HG02885 (cell line): ENCODE data around the gene ORC3.
"Not testable (repeated sequence)": the region's sequence is repeated elsewhere in the genome, so short reads cannot be mapped to it uniquely, and the experiment has no call there.

Experiments
- ATAC-seq: cut with Tn5 transposase; IDR thresholded peaks from one replicate; pipeline ENCODE4 v1.9.1; 2021; ENCODE audit warnings: mild to moderate bottlenecking; ENCODE audit not compliant: unreplicated experiment, poor library complexity

Gene ORC3

DNA sequence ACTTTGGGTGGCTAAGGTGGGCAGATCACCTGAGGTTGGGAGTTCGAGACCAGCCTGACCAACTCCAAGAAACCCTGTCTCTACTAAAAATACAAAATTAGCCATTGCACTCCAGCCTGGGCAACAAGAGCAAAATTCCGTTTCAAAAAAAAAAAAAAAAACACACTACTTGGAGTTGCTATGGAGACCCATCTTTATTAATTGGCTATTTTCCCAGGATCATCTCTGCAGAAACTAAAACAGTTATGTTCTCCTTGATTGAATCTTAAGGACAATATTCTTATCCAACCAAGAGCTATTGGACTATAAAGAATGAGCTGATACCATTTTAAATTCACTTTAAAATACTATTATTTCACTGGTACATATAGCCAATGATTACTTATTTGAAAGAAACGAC, 97.4 kb downstream of the ORC3 start:
- ATAC-seq: no peak

DNA sequence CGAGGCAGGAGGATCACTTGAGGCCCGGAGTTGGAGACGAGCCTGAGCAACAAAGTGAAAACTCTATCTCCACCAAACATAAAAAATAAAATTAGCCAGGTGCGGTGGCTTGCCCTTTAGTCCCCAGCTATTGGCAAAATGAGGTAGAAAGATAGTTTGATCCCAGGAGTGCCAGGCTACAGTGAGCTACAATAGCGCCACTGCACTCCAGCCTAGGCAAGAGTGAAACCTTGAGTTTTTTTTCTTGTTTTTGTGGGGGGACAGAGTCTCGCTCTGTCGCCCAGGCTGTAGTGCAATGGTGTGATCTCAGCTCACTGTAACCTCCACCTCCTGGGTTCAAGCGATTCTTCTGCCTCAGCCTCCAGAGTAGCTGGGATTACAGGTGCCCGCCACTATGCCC, 98.0 kb downstream of the ORC3 start:
- not testable (repeated sequence) for ATAC-seq

- ATAC-seq: no peak
Measured at GRCh38 chr6:87690441-87690840, 100.5 kb downstream of the ORC3 start.

GRCh38 chr6:87692086-87692485, 102.2 kb downstream of the ORC3 start:
- ATAC-seq: no peak

DNA sequence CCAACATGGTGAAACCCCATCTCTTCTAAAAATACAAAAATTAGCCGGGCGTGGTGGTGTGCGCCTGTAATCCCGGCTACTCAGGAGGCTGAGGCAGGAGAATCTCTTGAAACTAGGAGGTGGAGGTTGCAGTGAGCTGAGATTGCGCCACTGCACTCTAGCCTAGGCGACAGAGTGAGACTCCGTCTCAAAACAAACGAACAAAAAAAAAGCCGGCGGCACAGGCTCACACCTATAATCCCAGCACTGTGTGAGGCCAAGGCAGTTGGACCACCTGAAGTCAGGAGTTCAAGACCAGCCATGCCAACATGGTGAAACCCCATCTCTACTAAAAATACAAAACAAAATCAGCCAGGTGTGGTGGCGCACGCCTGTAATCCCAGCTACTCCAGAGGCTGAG, 106.9 kb downstream of the ORC3 start:
- not testable (repeated sequence) for ATAC-seq

DNA sequence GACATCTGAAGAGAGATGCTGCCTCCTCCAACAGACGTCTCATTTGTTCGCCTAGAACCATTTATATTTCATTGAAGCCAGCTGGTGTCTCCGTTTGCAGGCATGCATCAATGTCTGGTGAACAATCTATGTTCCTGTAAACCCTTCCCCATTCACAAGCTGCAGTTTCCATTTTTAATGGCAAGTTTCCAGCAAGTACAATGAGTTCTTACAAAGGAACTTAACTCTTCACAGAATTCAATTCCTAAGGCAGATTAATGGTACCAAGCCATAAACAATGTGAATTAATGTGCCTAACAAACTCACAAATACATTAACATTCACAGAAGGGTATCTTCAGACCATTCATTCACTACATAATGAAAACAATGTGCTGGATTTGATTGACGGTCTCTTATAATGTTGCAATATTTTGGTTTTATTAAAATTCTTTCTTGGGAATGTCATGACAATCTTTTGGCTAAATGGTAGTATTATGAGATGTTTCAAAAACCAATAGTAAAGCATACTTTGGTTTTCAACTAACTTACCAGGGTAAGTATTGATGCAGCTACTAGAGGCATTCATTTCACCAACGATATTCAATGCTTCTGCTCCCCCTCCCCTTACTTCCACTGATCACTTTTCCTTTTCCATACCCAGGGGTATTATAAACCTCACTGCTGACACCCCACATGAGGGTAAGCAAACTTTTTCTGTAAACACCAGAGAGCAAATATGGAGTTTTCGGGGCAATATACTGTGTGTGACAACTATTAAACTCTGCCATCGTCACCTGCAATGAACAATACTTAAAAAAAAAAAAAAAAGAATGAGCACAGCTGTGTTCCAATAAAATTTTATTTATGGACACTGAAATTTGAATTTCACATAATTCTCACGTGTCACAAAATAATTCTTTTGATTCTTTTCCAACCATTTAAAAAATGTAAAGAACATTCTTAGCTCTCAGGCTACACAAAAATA, 107.9 kb downstream of the ORC3 start:
- no peak for ATAC-seq

GRCh38 chr6:87698547-87699006, 108.6 kb downstream of the ORC3 start:
- ATAC-seq: no peak

GRCh38 chr6:87699576-87699975, 109.6 kb downstream of the ORC3 start:
- ATAC-seq: no peak

DNA sequence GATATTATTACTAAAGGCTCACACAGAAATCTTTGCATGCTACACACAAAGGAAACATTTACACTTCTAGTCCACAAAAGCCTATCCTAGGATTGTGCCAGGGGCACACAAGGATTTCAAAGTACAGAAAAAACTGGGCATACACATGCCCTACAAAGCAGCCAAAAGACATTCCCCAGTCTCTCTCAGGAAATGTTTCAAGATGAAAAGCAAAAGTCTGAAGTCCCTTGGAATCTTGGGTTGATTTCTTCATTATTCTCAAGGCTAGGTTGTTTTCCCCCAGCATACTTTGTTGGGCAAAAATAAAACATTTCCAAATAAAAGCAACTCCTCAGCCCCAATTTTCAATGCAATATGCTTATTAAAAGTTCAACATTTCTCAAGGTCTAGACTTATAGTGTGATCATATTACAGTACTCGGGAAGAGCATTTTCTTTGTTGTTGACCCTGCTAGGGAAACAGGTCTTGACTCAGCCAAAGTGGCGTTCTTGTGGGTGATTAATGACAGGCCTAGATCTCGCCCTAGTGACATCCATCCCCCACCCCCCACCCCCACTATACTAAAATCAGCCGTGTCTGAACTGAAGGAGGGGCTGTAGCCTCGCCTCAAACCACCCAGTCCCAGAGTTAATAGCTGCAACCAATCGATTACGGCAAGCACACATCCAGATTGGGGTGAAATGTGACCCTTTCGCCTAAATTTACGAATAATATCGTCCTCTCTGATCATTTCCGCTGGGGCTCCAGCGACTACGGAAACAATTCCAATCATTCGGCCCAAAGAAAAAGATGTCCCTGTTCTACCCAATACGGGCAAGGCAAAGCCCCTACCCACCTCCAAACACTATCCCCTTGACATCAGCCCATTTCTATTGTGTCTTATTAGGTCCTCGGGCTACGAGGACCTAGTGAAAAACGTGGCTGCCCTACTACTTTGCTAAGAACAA, 110.7 kb downstream of the ORC3 start:
- no peak for ATAC-seq

DNA sequence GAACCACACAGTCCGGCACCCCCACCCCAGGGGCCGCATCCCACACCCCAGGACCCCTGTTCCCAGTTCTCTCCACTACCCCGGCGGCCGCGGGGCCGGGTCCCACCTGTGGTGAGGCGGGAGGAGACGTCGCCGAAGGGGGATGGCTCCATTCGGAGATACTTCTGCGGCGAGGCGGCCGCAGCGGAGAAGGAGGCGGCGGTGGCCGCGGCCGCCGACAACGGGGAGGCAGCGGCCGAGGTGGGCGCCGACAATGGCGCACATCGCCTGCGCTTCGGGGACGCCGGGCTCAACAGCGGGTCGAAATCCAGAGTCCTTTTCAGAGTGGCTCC, 111.4 kb downstream of the ORC3 start:
- ATAC-seq: peak; percentile 0

- peak; percentile 69 for ATAC-seq
Measured at GRCh38 chr6:87701676-87702588, 112.0 kb downstream of the ORC3 start, which contains the start of gene AKIRIN2. TSS of gene AKIRIN2 (minus strand) at chr6:87702233. CDS start at chr6:87701684, 549 bp downstream.

- ATAC-seq: peak; percentile 16
Measured at GRCh38 chr6:87702589-87702945, 112.6 kb downstream of the ORC3 start.

DNA sequence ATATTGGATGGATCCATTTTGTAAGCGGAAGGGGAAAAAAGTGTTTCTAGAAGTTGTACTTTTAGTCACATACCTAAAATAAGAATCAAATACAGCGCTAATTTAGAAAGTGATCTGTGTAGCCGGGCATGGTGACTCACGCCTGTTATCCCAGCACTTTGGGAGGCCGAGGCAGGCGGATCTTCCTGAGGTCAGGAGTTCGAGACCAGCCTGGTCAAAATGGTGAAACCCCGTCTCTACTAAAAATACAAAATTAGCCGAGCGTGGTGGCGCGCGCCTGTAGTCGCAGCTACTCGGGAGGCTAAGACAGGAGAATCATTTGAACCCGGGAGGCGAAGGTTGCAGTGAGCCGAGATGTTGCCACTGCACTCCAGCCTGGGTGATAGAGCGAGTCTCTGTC, 113.1 kb downstream of the ORC3 start:
- not testable (repeated sequence) for ATAC-seq

DNA sequence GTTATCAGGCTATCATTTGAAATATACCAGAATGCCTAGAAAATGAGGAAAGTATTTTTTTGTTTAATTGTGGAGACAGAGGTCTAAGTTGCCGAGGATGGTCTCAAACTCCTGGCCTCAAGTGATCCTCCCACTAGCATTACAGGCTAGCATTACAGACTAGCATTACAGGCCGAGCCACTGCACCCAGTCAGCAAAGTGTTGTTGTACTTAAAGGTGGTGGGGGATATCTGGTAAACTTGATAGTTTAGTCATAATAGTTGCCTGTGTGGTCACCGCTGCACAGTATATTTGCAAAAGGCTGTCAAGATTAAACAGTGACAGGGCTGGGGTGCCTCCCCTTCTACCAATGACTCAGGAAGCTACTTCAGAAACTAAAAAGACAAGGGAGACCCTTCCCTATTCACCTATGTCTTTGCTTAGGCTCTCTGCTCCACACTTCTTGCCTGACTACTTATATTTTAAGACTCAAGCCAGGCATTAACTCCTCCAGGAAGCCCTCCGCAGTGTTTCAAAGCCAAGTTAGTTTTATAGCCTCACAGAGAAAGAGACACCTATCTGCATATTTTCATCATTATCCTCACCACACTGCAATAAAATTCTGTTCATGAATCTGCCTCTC, 115.2 kb downstream of the ORC3 start:
- ATAC-seq: peak; percentile 52

GRCh38 chr6:87706187-87706966, 116.4 kb downstream of the ORC3 start:
- ATAC-seq: no peak

DNA sequence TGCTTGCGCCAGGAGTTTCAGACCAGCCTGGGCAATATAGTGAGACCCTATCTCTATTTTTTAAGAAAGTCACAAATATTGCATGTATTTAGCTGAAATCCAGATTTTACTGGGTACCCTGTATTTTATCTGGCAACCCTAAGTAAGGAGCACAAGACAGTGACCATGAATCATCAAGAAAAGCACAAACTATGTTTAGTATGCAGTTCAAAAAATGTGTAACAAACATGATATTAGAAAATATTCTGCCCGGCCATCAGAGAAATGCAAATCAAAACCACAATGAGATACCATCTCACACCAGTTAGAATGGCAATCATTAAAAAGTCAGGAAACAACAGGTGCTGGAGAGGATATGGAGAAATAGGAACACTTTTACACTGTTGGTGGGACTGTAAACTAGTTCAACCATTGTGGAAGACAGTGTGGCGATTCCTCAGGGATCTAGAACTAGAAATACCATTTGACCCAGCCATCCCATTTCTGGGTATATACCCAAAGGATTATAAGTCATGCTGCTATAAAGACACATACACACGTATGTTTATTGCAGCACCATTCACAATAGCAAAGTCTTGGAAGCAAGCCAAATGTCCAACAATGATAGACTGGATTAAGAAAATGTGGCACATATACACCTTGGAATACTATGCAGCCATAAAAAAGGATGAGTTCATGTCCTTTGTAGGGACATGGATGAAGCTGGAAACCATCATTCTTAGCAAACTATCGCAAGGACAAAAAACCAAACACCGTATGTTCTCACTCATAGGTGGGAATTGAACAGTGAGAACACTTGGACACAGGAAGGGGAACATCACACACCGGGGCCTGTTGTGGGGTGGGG, 118.9 kb downstream of the ORC3 start:
- ATAC-seq: not testable (repeated sequence)

- no peak for ATAC-seq
Measured at GRCh38 chr6:87710090-87710489, 120.2 kb downstream of the ORC3 start.

DNA sequence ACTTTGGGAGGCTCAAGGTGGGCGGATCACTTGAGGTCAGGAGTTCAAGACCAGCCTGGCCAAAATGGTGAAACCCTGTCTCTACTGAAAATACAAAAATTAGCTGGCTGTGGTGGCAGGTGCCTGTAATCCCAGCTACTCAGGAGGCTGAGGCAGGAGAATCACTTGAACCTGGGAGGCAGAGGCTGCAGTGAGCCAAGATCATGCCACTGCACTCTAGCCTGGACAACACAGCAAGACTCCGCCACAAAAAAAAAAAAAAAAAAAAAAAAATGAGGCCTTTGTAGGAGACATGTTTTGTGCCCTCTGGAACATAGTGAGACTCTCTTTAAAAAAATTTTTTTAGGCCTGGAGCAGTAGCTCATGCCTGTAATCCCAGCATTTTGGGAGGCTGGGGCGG, 122.8 kb downstream of the ORC3 start:
- ATAC-seq: not testable (repeated sequence)
